ENCODE results near the gene ZNF789. TPM values are rescaled to one million over a fixed set of nuclear protein-coding genes. Genes with fewer than 3 reads are reported as not detected.

The ZNF789 gene
- total and polyA plus RNA-seq, 9 of the 15 experiments (the other 6 are each of a cell fraction or from before 2014, with no cell fraction given) = 6.1 to 57.0 (median 24.8) TPM

GRCh38 chr7:99437946-99438572, 34.6 kb upstream of the ZNF789 start:
- Histone ChIP-seq H3K4me1 (replicated peaks in 1 of 2; ENCODE audit: control insufficient read depth in 2 of 2, insufficient read depth in 2 of 2, low read length in 2 of 2) (peaks cover 18 to 40% of the 10 kb centered on the region in 2 experiments; a peak in 4 of 5 replicates), H3K4me3 (peak overlapping the region; percentile 98), H3K9me3 (replicated peaks; ENCODE audit: control insufficient read depth, insufficient read depth, low read depth, low read length) (no peaks in the 10 kb centered on the region), H3K27ac (ENCODE audit: extremely low read depth, low read depth, low read length) (peak overlapping the region; percentile 80), H3K79me2 (ENCODE audit: control insufficient read depth, insufficient read depth, low read length) (peaks cover 55% of the 10 kb centered on the region), H3K9me1 (ENCODE audit: control insufficient read depth, insufficient read depth, low read length) (peaks cover 5% of the 10 kb centered on the region), H2AFZ (ENCODE audit: low read depth, low read length) (peak overlapping the region; percentile 89), H3K9ac (ENCODE audit: insufficient read depth in 1 of 2, low read depth in 2 of 2, low read length in 2 of 2) (peak overlapping the region; percentile 93 to 94), H3K27me3 (ENCODE audit: control insufficient read depth in 2 of 2, insufficient read depth in 2 of 2, low read length in 2 of 2) (no peaks in the 10 kb centered on the region), H4K20me1 (replicated peaks; ENCODE audit: control insufficient read depth, insufficient read depth, low read length) (peaks cover 12% of the 10 kb centered on the region), H3K36me3 (ENCODE audit: control insufficient read depth, insufficient read depth, low read length) (peaks cover 63% of the 10 kb centered on the region), H3K4me2 (ENCODE audit: insufficient read depth, low read length) (peak overlapping the region; percentile 98)
- DNase-seq (ENCODE audit: extremely low read depth in 1 of 4, low spot score in 3 of 4) (peak in 1 of 4 experiments; percentile 33), ATAC-seq (peak; percentile 36), FAIRE-seq (no peak)
- ChIA-PET POLR2A (interaction anchor here (0.7 to 2.4 kb wide), 9 partner anchors 9 to 40 kb away, joined by 3 to 11 read pairs (median 4); partner anchors contain the start of genes BUD31 and PDAP1), CTCF (ENCODE audit: low intra/inter-chr PET ratio) (no interaction called here)
- BruUV-seq (replicated peaks) = TSS peak; percentile 65
- in situ Hi-C loops (cut with MboI) (no loop called here), intact Hi-C loops (cut with micrococcal nuclease) (no loop called here)
- 1% methylated on average over 20 of the region's 20 CpGs for WGBS (ENCODE audit: insufficient coverage, low coverage, missing lambda C conversion rate)
- TF ChIP-seq ZBTB8A (IDR thresholded peaks at IDR 0.05; ENCODE audit: partially characterized antibody) = no peak
- TF ChIP-seq HNRNPK (IDR thresholded peaks at IDR 0.05; ENCODE audit: low read depth, low read length, poor library complexity, severe bottlenecking) = no peak
- no peak for TF ChIP-seq NR2F6 (CRISPR knock-in tag; IDR thresholded peaks at IDR 0.05)
- no peak for TF ChIP-seq ATF7 (IDR thresholded peaks at IDR 0.05)
- TF ChIP-seq PURB (CRISPR knock-in tag; IDR thresholded peaks at IDR 0.05; ENCODE audit: low read depth) = no peak
- no peak for TF ChIP-seq GTF2E2 (tag; IDR thresholded peaks at IDR 0.05)
- no peak for TF ChIP-seq XRCC4 (IDR thresholded peaks at IDR 0.05; ENCODE audit: extremely low read depth, insufficient read depth, insufficient read length)
- no peak for TF ChIP-seq PRDM10 (IDR thresholded peaks at IDR 0.05; ENCODE audit: partially characterized antibody)
- TF ChIP-seq, protein P1, sequence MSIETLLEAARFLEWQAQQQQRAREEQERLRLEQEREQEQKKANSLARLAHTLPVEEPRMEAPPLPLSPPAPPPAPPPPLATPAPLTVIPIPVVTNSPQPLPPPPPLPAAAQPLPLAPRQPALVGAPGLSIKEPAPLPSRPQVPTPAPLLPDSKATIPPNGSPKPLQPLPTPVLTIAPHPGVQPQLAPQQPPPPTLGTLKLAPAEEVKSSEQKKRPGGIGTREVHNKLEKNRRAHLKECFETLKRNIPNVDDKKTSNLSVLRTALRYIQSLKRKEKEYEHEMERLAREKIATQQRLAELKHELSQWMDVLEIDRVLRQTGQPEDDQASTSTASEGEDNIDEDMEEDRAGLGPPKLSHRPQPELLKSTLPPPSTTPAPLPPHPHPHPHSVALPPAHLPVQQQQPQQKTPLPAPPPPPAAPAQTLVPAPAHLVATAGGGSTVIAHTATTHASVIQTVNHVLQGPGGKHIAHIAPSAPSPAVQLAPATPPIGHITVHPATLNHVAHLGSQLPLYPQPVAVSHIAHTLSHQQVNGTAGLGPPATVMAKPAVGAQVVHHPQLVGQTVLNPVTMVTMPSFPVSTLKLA (conservative IDR thresholded peaks at IDR 0.05) = no peak
- no peak for TF ChIP-seq JUN (IDR thresholded peaks at IDR 0.05; ENCODE audit: borderline replicate concordance, low read depth, low read length)
- no peak for TF ChIP-seq JUN (CRISPR knock-in tag; IDR thresholded peaks at IDR 0.05; ENCODE audit: borderline replicate concordance)
- no peak for TF ChIP-seq GMEB1 (CRISPR knock-in tag; IDR thresholded peaks at IDR 0.05)
- no peak for TF ChIP-seq ZNF12 (CRISPR knock-in tag; IDR thresholded peaks at IDR 0.05)
- no peak for TF ChIP-seq E2F1 (CRISPR knock-in tag; IDR thresholded peaks at IDR 0.05)

Measured in K562 (cell line).